AG04450 (cell line): ENCODE data around the gene ZNF816. TPM values are rescaled to one million over a fixed set of nuclear protein-coding genes. Genes with fewer than 3 reads are reported as not detected.

Experiments used
- CTCF ChIA-PET: fragments of 300-600, 350-600 bp; formaldehyde crosslinking; extraction: SDS; loops from one replicate; lab custom pipeline; 2022; ENCODE audit warnings: antibody characterized with exemption, inconsistent platforms; lab: Charles Lee
- POLR2A ChIA-PET: fragments of 350-600 bp; formaldehyde crosslinking; extraction: SDS; loops from one replicate; lab custom pipeline; 2021; ENCODE audit warnings: antibody characterized with exemption, inconsistent platforms; lab: Yijun Ruan, JAX
- DNase-seq: peaks from one replicate; pipeline ENCODE4 v3.0.0-alpha.2; 2011; ENCODE audit warnings: low read depth, low spot score
- H3K27ac ChIP-seq: one replicate; pipeline ENCODE4 v1.5.1; 2012; ENCODE audit warnings: low read depth, low read length, control low read depth
- H3K27me3 ChIP-seq: one replicate; pipeline ENCODE4 v1.6.0; 2012; ENCODE audit warnings: low read length; ENCODE audit not compliant: control insufficient read depth, insufficient read depth
- H3K4me3 ChIP-seq: 2 replicates; pipeline ENCODE4 v1.5.1; 2011; ENCODE audit warnings: mild to moderate bottlenecking, low read depth, low read length, control low read depth
- H3K9me3 ChIP-seq: 2 replicates; pipeline ENCODE4 v1.5.1; 2012; ENCODE audit warnings: low read length; ENCODE audit not compliant: control insufficient read depth, insufficient read depth
- CTCF ChIP-seq: IDR thresholded peaks from 2 replicates; pipeline ENCODE4 v1.5.1; 2011; ENCODE audit warnings: low read depth, low read length, control low read depth, inconsistent platforms
- polyA plus RNA-seq: library from polyadenylated mRNA; depleted of rRNA; stranded (reverse); fragments of >200 nt; gene quantifications from 2 replicates; pipeline ENCODE4 v1.2.3, GENCODE V29; 2011

The ZNF816 gene
- polyA plus RNA-seq, 1 experiment = 6.3 TPM

- no peak for TF ChIP-seq CTCF
- Histone ChIP-seq H3K27ac (no peak overlapping the region), H3K4me3 (no peak overlapping the region), H3K9me3 (peaks cover 71% of the 10 kb centered on the region), H3K27me3 (no peaks in the 10 kb centered on the region)
- ChIA-PET POLR2A (no interaction called here), CTCF (no interaction called here)
- no peak for DNase-seq
These were observed 44.9 kb upstream of the ZNF816 start for GRCh38 chr19:53007606-53008005.

- POLR2A ChIA-PET = no interaction called here
- no peak for DNase-seq
- H3K4me3 ChIP-seq = no peak overlapping the region
- CTCF ChIA-PET = no interaction called here
- no peaks in the 10 kb centered on the region for H3K27me3 ChIP-seq
- H3K9me3 ChIP-seq = peaks cover 67% of the 10 kb centered on the region
- H3K27ac ChIP-seq = no peak overlapping the region
- no peak for TF ChIP-seq CTCF
These were observed 44.5 kb upstream of the ZNF816 start for GRCh38 chr19:53007200-53007599.

GRCh38 chr19:53004242-53004641 is 41.6 kb upstream of the ZNF816 start:
- DNase-seq = no peak
- CTCF ChIA-PET = no interaction called here
- H3K4me3 ChIP-seq = no peak overlapping the region
- H3K27me3 ChIP-seq = no peaks in the 10 kb centered on the region
- H3K9me3 ChIP-seq = peaks cover 61% of the 10 kb centered on the region
- no peak overlapping the region for H3K27ac ChIP-seq
- TF ChIP-seq CTCF = no peak
- POLR2A ChIA-PET = no interaction called here

GRCh38 chr19:53002479-53002878 is 39.8 kb upstream of the ZNF816 start:
- Histone ChIP-seq H3K4me3 (no peak overlapping the region), H3K9me3 (peaks cover 59% of the 10 kb centered on the region), H3K27ac (no peak overlapping the region), H3K27me3 (no peaks in the 10 kb centered on the region)
- TF ChIP-seq CTCF = no peak
- DNase-seq = no peak
- ChIA-PET CTCF (no interaction called here), POLR2A (no interaction called here)

- POLR2A ChIA-PET = no interaction called here
- no peak for TF ChIP-seq CTCF
- H3K9me3 ChIP-seq = peaks cover 54% of the 10 kb centered on the region
- DNase-seq = no peak
- H3K27ac ChIP-seq = no peak overlapping the region
- no peak overlapping the region for H3K4me3 ChIP-seq
- CTCF ChIA-PET = interaction anchor here (0.6 kb wide), 1 partner anchor 427 kb away, joined by 4 read pairs; no protein-coding TSS in a partner anchor
- no peaks in the 10 kb centered on the region for H3K27me3 ChIP-seq
These were observed 35.3 kb upstream of the ZNF816 start for GRCh38 chr19:52997975-52998374.
